ENCODE measurements around the gene TTYH1.

The TTYH1 gene

DNA sequence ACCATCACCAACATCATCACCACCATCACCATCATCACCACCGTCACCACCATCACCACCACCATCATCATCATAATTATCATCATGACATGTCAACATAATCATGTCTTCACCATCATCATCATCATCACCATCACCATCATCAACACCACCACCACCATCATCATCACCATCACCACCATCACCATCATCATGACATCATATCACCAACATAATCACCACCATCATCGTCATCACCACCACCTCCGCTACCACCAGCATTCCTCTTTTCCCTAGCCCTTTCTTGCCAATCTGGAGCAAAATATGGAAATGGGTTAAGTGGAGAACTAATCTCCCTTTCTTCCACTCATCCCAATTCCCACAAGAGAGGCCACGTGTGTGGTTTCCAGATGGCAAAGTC, 1.1 kb upstream of the TTYH1 start:
- no peak for TF ChIP-seq ZFP3 (CRISPR knock-in tag; IDR thresholded peaks at IDR 0.05)
- no peak for TF ChIP-seq GLIS3 (CRISPR knock-in tag; IDR thresholded peaks at IDR 0.05)
- no peak for TF ChIP-seq TCF4 (CRISPR knock-in tag; IDR thresholded peaks at IDR 0.05; ENCODE audit: borderline replicate concordance)
- TF ChIP-seq RARB (CRISPR knock-in tag; IDR thresholded peaks at IDR 0.05): no peak
- TF ChIP-seq, protein P1, sequence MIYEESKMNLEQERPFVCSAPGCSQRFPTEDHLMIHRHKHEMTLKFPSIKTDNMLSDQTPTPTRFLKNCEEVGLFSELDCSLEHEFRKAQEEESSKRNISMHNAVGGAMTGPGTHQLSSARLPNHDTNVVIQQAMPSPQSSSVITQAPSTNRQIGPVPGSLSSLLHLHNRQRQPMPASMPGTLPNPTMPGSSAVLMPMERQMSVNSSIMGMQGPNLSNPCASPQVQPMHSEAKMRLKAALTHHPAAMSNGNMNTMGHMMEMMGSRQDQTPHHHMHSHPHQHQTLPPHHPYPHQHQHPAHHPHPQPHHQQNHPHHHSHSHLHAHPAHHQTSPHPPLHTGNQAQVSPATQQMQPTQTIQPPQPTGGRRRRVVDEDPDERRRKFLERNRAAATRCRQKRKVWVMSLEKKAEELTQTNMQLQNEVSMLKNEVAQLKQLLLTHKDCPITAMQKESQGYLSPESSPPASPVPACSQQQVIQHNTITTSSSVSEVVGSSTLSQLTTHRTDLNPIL (CRISPR knock-in tag; IDR thresholded peaks at IDR 0.05; ENCODE audit: low read depth): no peak
- no peak for TF ChIP-seq PATZ1 (CRISPR knock-in tag; IDR thresholded peaks at IDR 0.05; ENCODE audit: borderline replicate concordance)
- no peak for TF ChIP-seq OSR1 (CRISPR knock-in tag; IDR thresholded peaks at IDR 0.05)
- TF ChIP-seq PPARA (CRISPR knock-in tag; IDR thresholded peaks at IDR 0.05; ENCODE audit: borderline replicate concordance): no peak
- TF ChIP-seq ZNF565 (CRISPR knock-in tag; conservative IDR thresholded peaks at IDR 0.05; ENCODE audit: low read depth): no peak
- TF ChIP-seq SNAI2 (CRISPR knock-in tag; IDR thresholded peaks at IDR 0.05): no peak
- no peak for TF ChIP-seq ZNF8 (CRISPR knock-in tag; IDR thresholded peaks at IDR 0.05)
- TF ChIP-seq TOX (CRISPR knock-in tag; IDR thresholded peaks at IDR 0.05; ENCODE audit: borderline replicate concordance): no peak
- TF ChIP-seq CSRNP3 (CRISPR knock-in tag; IDR thresholded peaks at IDR 0.05): no peak
- no peak for TF ChIP-seq TSHZ2 (CRISPR knock-in tag; IDR thresholded peaks at IDR 0.05)
- TF ChIP-seq ESRRG (CRISPR knock-in tag; IDR thresholded peaks at IDR 0.05): no peak
- ATAC-seq: no peak

DNA sequence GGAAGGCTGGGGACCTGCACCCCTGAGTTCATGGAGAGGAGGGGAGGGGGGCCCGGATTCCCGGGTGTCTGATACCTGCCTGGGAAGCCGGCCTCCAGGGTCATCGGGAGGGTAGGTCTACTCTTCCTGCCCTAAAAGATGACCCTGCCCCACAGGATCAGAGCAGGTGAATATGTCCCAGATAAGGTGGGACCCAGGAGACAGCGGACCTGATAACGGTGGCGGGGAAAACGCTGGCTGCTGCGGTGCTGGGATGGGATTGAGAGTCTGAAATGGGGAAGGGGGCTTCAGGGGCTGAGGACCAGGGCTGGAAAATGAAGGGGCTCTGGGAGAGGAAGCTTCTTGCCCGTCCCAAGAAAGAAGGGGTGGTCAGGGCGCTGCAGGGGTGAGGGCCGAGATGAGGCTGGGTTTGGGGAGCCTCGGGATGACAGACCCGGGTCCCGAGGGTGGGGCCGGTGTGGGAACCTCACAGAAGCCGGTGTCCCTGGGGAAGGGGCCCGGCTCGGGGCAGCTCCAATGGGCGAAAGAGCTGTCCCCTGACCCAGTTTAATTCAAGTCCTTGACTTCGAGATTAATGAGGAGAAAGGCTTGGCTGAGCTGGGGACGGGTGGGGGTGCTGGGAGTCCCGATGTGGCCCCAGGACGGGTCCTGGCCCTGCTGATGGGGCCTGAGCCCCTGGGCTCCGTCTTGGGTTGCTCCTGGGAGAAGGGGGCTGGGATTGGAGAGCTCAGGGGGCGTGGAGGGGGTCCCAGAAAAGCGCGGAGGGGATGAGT, 823 bp downstream of the TTYH1 start:
- TF ChIP-seq ARNTL (CRISPR knock-in tag; IDR thresholded peaks at IDR 0.05; ENCODE audit: borderline replicate concordance, low read depth) (no peak), TCF4 (CRISPR knock-in tag; IDR thresholded peaks at IDR 0.05; ENCODE audit: borderline replicate concordance) (no peak), TOX (CRISPR knock-in tag; IDR thresholded peaks at IDR 0.05; ENCODE audit: borderline replicate concordance) (no peak), TSHZ2 (CRISPR knock-in tag; IDR thresholded peaks at IDR 0.05) (no peak), ESRRG (CRISPR knock-in tag; IDR thresholded peaks at IDR 0.05) (no peak), BACH2 (CRISPR knock-in tag; IDR thresholded peaks at IDR 0.05; ENCODE audit: borderline replicate concordance) (no peak), ZNF565 (CRISPR knock-in tag; conservative IDR thresholded peaks at IDR 0.05; ENCODE audit: low read depth) (no peak), RARB (CRISPR knock-in tag; IDR thresholded peaks at IDR 0.05) (no peak), PATZ1 (CRISPR knock-in tag; IDR thresholded peaks at IDR 0.05; ENCODE audit: borderline replicate concordance) (no peak)
- TF ChIP-seq, protein P2, sequence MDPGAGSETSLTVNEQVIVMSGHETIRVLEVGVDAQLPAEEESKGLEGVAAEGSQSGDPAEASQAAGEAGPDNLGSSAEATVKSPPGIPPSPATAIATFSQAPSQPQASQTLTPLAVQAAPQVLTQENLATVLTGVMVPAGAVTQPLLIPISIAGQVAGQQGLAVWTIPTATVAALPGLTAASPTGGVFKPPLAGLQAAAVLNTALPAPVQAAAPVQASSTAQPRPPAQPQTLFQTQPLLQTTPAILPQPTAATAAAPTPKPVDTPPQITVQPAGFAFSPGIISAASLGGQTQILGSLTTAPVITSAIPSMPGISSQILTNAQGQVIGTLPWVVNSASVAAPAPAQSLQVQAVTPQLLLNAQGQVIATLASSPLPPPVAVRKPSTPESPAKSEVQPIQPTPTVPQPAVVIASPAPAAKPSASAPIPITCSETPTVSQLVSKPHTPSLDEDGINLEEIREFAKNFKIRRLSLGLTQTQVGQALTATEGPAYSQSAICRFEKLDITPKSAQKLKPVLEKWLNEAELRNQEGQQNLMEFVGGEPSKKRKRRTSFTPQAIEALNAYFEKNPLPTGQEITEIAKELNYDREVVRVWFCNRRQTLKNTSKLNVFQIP (CRISPR knock-in tag; IDR thresholded peaks at IDR 0.05; ENCODE audit: borderline replicate concordance, low read depth): no peak
- no peak for ATAC-seq
